GM12878 (cell line): ENCODE measurements around the gene SERPINE2. TPM values are rescaled to one million over a fixed set of nuclear protein-coding genes. Genes with fewer than 3 reads are reported as not detected.

Experiments used
- ATAC-seq: fragments of 200-7000 bp; cut with Tn5 transposase; 3 replicates; pipeline ENCODE4 v1.9.1; 2020; ENCODE audit warnings: mild to moderate bottlenecking, moderate library complexity
- BruUV-seq: library from RNA; stranded (reverse); fragments of 400-500 nt; replicated peaks from 2 replicates; lab custom pipeline; 2021; lab: Mats Ljungman, UMichigan
- CTCF ChIA-PET: fragments of 300-600 bp; sonication (Branson Sonifier 250); formaldehyde crosslinking; extraction: SDS; loops from one replicate; lab custom pipeline; 2021; ENCODE audit warnings: inconsistent platforms; lab: Yijun Ruan, JAX
- POLR2A ChIA-PET: fragments of 350-600 bp; formaldehyde crosslinking; extraction: SDS; loops from one replicate; lab custom pipeline; 2021; ENCODE audit warnings: inconsistent platforms; lab: Charles Lee
- RAD21 ChIA-PET: fragments of 300-600 bp; sonication (Branson Sonifier 250); formaldehyde crosslinking; loops from one replicate; lab custom pipeline; 2023; ENCODE audit warnings: antibody characterized with exemption; ENCODE audit not compliant: unreplicated experiment; lab: Charles Lee
- SMC1A ChIA-PET: fragments of 300-600 bp; sonication (Branson Sonifier 250); formaldehyde crosslinking; loops from one replicate; lab custom pipeline; 2023; ENCODE audit not compliant: unreplicated experiment, uncharacterized antibody; lab: Charles Lee
- DNase-seq: peaks from one replicate; pipeline ENCODE4 v3.0.0-alpha.2; 2011; ENCODE audit warnings: low read depth, low spot score
- FAIRE-seq: peaks from 3 replicates; lab custom pipeline; 2011; peaks lifted over from hg19 to GRCh38; lab: Jason Lieb, UNC
- H2AFZ ChIP-seq: 2 replicates; pipeline ENCODE4 v1.6.0; 2011; ENCODE audit warnings: low read depth, low read length, control low read depth; ENCODE audit not compliant: control insufficient read depth
- H3K27ac ChIP-seq: 2 replicates; pipeline ENCODE4 v1.5.1; 2011; ENCODE audit warnings: control low read depth; ENCODE audit not compliant: control insufficient read depth, insufficient read depth
- H3K27me3 ChIP-seq, 2 experiments: replicated peaks in 1 of 2; 2 replicates each; pipeline versions ENCODE4 v1.6.0 to v1.6.1; 2011; ENCODE audit warnings: low read length in 1 of 2; ENCODE audit not compliant: control insufficient read depth in 2 of 2, insufficient read depth in 2 of 2
- H3K36me3 ChIP-seq, 2 experiments: 2 replicates each; pipeline ENCODE4 v1.5.1; 2011; ENCODE audit warnings: low read length in 1 of 2; ENCODE audit not compliant: control insufficient read depth in 2 of 2, insufficient read depth in 2 of 2
- H3K4me1 ChIP-seq: 2 replicates; pipeline ENCODE4 v1.6.1; 2011; ENCODE audit warnings: mild to moderate bottlenecking, low read length, moderate library complexity, mixed read lengths; ENCODE audit not compliant: control insufficient read depth, insufficient read depth
- H3K4me2 ChIP-seq: 2 replicates; pipeline ENCODE4 v1.6.0; 2011; ENCODE audit warnings: control low read depth; ENCODE audit not compliant: control insufficient read depth, insufficient read depth
- H3K4me3 ChIP-seq: fragments of 200-600 bp; sonication (generic); 2 replicates; pipeline ENCODE4 v1.5.1; 2016
- H3K79me2 ChIP-seq: 2 replicates; pipeline ENCODE4 v1.6.0; 2011; ENCODE audit warnings: low read length; ENCODE audit not compliant: control insufficient read depth, insufficient read depth
- H3K9ac ChIP-seq: 2 replicates; pipeline ENCODE4 v1.8.0; 2011; ENCODE audit warnings: low read length, control low read depth, mixed read lengths; ENCODE audit not compliant: control insufficient read depth, insufficient read depth
- H3K9me3 ChIP-seq: replicated peaks from 3 replicates; pipeline ENCODE4 v1.5.1; 2011; ENCODE audit warnings: mild to moderate bottlenecking, low read length; ENCODE audit not compliant: control insufficient read depth, insufficient read depth
- H4K20me1 ChIP-seq: 2 replicates; pipeline ENCODE4 v1.6.0; 2011; ENCODE audit not compliant: control insufficient read depth, insufficient read depth
- ATF7 ChIP-seq: fragments of 450-650 bp; IDR thresholded peaks from 2 replicates; pipeline ENCODE4 v1.6.1; 2016; ENCODE audit warnings: low read depth, mild to moderate bottlenecking
- BCL11A ChIP-seq: IDR thresholded peaks from 2 replicates; pipeline ENCODE4 v1.6.1; 2011; ENCODE audit warnings: low read depth, low read length
- EP300 ChIP-seq, 2 experiments: fragments of 150-350 bp in 1 of 2; IDR thresholded peaks; 2 replicates each; pipeline ENCODE4 v1.6.1; 2011 to 2012; ENCODE audit warnings: low read depth in 2 of 2, low read length in 2 of 2, borderline replicate concordance in 1 of 2, improper control_type of control experiment in 1 of 2, inconsistent platforms in 1 of 2; ENCODE audit not compliant: control insufficient read depth in 1 of 2
- HCFC1 ChIP-seq: fragments of 150-350 bp; IDR thresholded peaks from 2 replicates; pipeline ENCODE4 v1.6.1; 2014; ENCODE audit warnings: low read length
- MYC ChIP-seq: IDR thresholded peaks from 2 replicates; pipeline ENCODE4 v1.6.1; 2011; ENCODE audit warnings: mild to moderate bottlenecking, low read length, moderate library complexity, inconsistent platforms; ENCODE audit not compliant: insufficient read depth, insufficient replicate concordance, insufficient read length, severe bottlenecking
- NR2C2 ChIP-seq: IDR thresholded peaks from 2 replicates; pipeline ENCODE4 v1.6.1; 2011; ENCODE audit warnings: borderline replicate concordance, low read depth; ENCODE audit not compliant: control insufficient read depth, insufficient read length
- POLR2A ChIP-seq: IDR thresholded peaks from 2 replicates; pipeline ENCODE4 v1.6.1; 2011; ENCODE audit warnings: low read depth, mild to moderate bottlenecking, low read length
- SMC3 ChIP-seq: IDR thresholded peaks from 2 replicates; pipeline ENCODE4 v1.6.1; 2011; ENCODE audit warnings: low read length, improper control_type of control experiment, borderline replicate concordance
- TCF7 ChIP-seq: IDR thresholded peaks from 2 replicates; pipeline ENCODE4 v1.6.1; 2014; ENCODE audit warnings: antibody characterized with exemption, borderline replicate concordance
- USF1 ChIP-seq: IDR thresholded peaks from 2 replicates; pipeline ENCODE4 v1.6.1; 2011; ENCODE audit warnings: borderline replicate concordance, low read depth, mild to moderate bottlenecking, moderate library complexity, mixed read lengths, low read length; ENCODE audit not compliant: insufficient read depth; ENCODE audit errors: extremely low read length
- ZBED1 ChIP-seq: IDR thresholded peaks from 2 replicates; pipeline ENCODE4 v1.6.1; 2016; ENCODE audit warnings: borderline replicate concordance
- ZNF687 ChIP-seq: fragments of 450-650 bp; IDR thresholded peaks from 2 replicates; pipeline ENCODE4 v1.6.1; 2017; ENCODE audit warnings: mild to moderate bottlenecking, moderate library complexity
- WGBS: methylation state at CpG from one replicate; pipeline ENCODE4 v1.1.6; 2016; ENCODE audit warnings: low lambda C conversion rate; ENCODE audit not compliant: insufficient replicate concordance, insufficient coverage; ENCODE audit errors: missing lambda C conversion rate; 5-methylcytosine and 5-hydroxymethylcytosine counted together
- in situ Hi-C: fragments of 300-500 bp; cut with MboI; formaldehyde crosslinking; loops from 9 replicates; pipeline ENCODE4 v1.14.3; 2018; ENCODE audit warnings: mixed read lengths
- intact Hi-C: fragments of 100-400 bp; cut with micrococcal nuclease; formaldehyde crosslinking; loops from one replicate; pipeline ENCODE4 v1.14.2; 2022; ENCODE audit not compliant: unreplicated experiment
- polyA plus RNA-seq, 11 experiments: library from polyadenylated mRNA; depleted of rRNA in 4 of 11; unstranded in 6 of 11; stranded (reverse) in 5 of 11; fragments of >200 nt; fragmentation: Nextera tagmentation in 4 of 11; fragmentation: Illumina TruSeq in 1 of 11; extraction: Ambion mirVana in 4 of 11; extraction: Trizol in 1 of 11; gene quantifications; 1 replicate in 1 of 11; 2 replicates in 10 of 11; pipeline versions ENCODE4 v1.2.1 to v1.2.3, GENCODE V29; 2011 to 2016; ENCODE audit warnings: inconsistent platforms in 2 of 11, missing spikeins in 2 of 11, low read depth in 1 of 11
- total RNA-seq, 4 experiments: library from RNA; depleted of rRNA in 3 of 4; stranded (reverse); fragments of >200 nt in 3 of 4; fragmentation: Illumina TruSeq in 1 of 4; extraction: Trizol in 1 of 4; gene quantifications; 2 replicates each; pipeline versions ENCODE4 v1.2.1 to v1.2.3, GENCODE V29; 2013 to 2021

SERPINE2 gene
- total and polyA plus RNA-seq, 10 of the 15 experiments (the other 5 are each of a cell fraction or from before 2014, with no cell fraction given) = 0.18 to 1.7 (median 0.39) TPM

DNA sequence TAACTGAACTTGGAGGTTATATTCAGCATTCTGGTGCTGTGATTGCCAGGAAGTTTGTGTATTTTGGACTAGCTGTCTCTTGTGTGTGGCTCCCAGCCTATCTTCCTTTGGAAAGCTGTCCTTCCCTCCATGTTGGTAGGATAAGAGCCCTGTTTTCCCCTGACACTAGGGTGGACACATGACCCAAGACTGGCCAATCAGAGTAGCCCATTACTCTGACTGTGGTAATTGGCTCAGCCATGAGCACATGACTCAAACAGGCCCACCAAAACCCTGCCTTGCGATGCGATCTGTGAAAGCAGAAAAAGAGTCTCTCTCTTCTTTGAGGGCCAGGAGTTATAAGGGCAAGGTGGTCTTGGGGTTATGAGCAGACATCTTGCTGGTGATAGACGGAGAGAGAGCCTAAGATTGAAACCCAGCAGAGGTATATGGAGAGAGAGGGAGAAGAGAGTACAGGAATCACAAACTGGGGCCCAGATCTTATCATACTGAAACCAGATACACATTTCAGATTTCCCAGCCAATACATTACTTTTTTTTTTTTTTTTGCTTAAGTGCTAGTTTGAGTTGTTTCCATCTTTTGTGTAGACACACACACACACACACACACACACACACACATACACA lies 45.3 kb upstream of the SERPINE2 start (continued):
- TF ChIP-seq NR2C2 (no peak), ZBED1 (no peak)

DNA sequence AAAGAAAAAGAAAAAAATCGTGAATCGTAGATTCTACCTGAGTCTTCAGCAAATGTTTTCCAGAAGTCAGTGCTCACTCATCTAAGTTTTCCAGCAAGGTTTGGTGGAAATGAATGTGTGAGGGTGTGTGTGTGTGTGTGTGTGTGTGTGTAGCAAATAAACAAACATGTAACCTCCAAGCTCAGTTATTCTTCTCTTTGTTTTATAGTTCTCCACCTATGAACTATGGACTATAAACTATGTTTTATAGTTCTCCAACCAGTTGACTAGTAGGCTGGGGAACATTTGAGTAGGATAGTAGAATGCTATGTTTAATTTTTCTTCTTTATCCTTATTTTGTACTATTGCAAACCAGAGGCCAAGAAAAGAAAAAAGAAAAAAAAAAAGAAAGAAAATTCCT lies 44.6 kb upstream of the SERPINE2 start:
- TF ChIP-seq EP300 (IDR thresholded peaks at IDR 0.05; ENCODE audit: borderline replicate concordance in 1 of 2, control insufficient read depth in 1 of 2, low read depth in 2 of 2, low read length in 2 of 2) (no peak), BCL11A (no peak), POLR2A (no peak), MYC (no peak), SMC3 (no peak), ATF7 (no peak), HCFC1 (no peak), USF1 (no peak), ZNF687 (no peak), TCF7 (no peak)
- H3K4me2 ChIP-seq = no peak overlapping the region
- CTCF ChIA-PET = no interaction called here
- no peaks in the 10 kb centered on the region for H3K9me3 ChIP-seq
- intact Hi-C loops = no loop called here
- no peak overlapping the region for H2AFZ ChIP-seq
- H4K20me1 ChIP-seq = no peaks in the 10 kb centered on the region
- H3K79me2 ChIP-seq = no peaks in the 10 kb centered on the region
- ATAC-seq = no peak
- FAIRE-seq = no peak
- H3K4me3 ChIP-seq = no peak overlapping the region
- in situ Hi-C loops = no loop called here
- DNase-seq = no peak
- no peak overlapping the region for H3K27ac ChIP-seq
- no peaks in the 10 kb centered on the region for H3K4me1 ChIP-seq
- no TSS peak for BruUV-seq
- WGBS = 63% methylated on average over 2 of the region's 2 CpGs
- POLR2A ChIA-PET = no interaction called here
- H3K9ac ChIP-seq = no peak overlapping the region
- H3K36me3 ChIP-seq = no peaks in the 10 kb centered on the region
- SMC1A ChIA-PET = no interaction called here
- H3K27me3 ChIP-seq = no peaks in the 10 kb centered on the region; a peak in 2 of 4 replicates
- RAD21 ChIA-PET = no interaction called here
